ENCODE data around the gene LDAF1. TPM values are rescaled to one million over a fixed set of nuclear protein-coding genes. Genes with fewer than 3 reads are reported as not detected.

The LDAF1 gene
- total RNA-seq = 59.8 and 107 TPM in 2 replicates

GRCh38 chr16:21158208-21159110, at the start of gene LDAF1:
Gene LDAF1 (plus strand): TSS chr16:21158674. CDS start chr16:21161183, 2,509 bp downstream.

GRCh38 chr16:21150375-21151001, 8.0 kb upstream of the LDAF1 start, which contains the start of gene DNAH3:
Gene DNAH3 (minus strand): TSS chr16:21150846. CDS start chr16:21150319, 527 bp downstream.

GRCh38 chr16:21211486-21211885, 53.0 kb downstream of the LDAF1 start, which contains the start of gene ZP2:
Gene ZP2 (minus strand): TSS chr16:21211574. CDS start chr16:21211547, 27 bp downstream.

Other genes with a start within 250 kb of the LDAF1 start
- under 0.01 TPM in 2 replicates for gene DNAH3, start 7.8 kb upstream of the LDAF1 start, total RNA-seq
- not detected in 2 replicates for gene ZP2, start 52.9 kb downstream of the LDAF1 start, total RNA-seq
- under 0.01 TPM in 1 of 2 replicates, not detected in the other for gene ANKS4B, start 75.0 kb downstream of the LDAF1 start, total RNA-seq
- 2.2 and 4.4 TPM in 2 replicates for gene CRYM, start 119.6 kb downstream of the LDAF1 start, total RNA-seq

All from uterine smooth muscle cell (primary cell).